Loucy (cell line): ENCODE measurements around the gene SLC22A3.

Experiments
- H2AFZ ChIP-seq: fragments of 200-600 bp; sonication (generic); 2 replicates; pipeline ENCODE4 v1.6.0; 2016; ENCODE audit warnings: antibody characterized with exemption, mild to moderate bottlenecking, low read length, moderate library complexity
- H3F3A ChIP-seq: fragments of 200-600 bp; 2 replicates; pipeline ENCODE4 v1.6.0; 2016; ENCODE audit warnings: antibody characterized with exemption, low read depth, mild to moderate bottlenecking
- H3K27me3 ChIP-seq: fragments of 200-600 bp; sonication (generic); 2 replicates; pipeline ENCODE4 v1.6.1; 2014; ENCODE audit warnings: low read length, mild to moderate bottlenecking; ENCODE audit not compliant: insufficient read depth, poor library complexity, severe bottlenecking
- H3K36me3 ChIP-seq: fragments of 200-600 bp; sonication (generic); 2 replicates; pipeline ENCODE4 v1.6.1; 2016; ENCODE audit warnings: low read length; ENCODE audit not compliant: insufficient read depth
- H3K4me1 ChIP-seq: fragments of 200-600 bp; sonication (generic); 2 replicates; pipeline ENCODE4 v1.5.1; 2014; ENCODE audit warnings: low read length, mild to moderate bottlenecking; ENCODE audit not compliant: insufficient read depth, poor library complexity, severe bottlenecking
- H3K4me2 ChIP-seq: fragments of 200-600 bp; sonication (generic); 2 replicates; pipeline ENCODE4 v1.6.0; 2014; ENCODE audit warnings: antibody characterized with exemption, low read length, low read depth, mild to moderate bottlenecking; ENCODE audit not compliant: poor library complexity, severe bottlenecking
- H3K4me3 ChIP-seq: fragments of 200-600 bp; sonication (generic); 2 replicates; pipeline ENCODE4 v1.5.1; 2014; ENCODE audit warnings: low read length, mild to moderate bottlenecking, mixed read lengths; ENCODE audit not compliant: poor library complexity, severe bottlenecking
- H3K79me2 ChIP-seq: fragments of 200-600 bp; sonication (generic); 2 replicates; pipeline ENCODE4 v1.6.1; 2014; ENCODE audit warnings: low read length; ENCODE audit not compliant: insufficient read depth
- H3K9ac ChIP-seq: fragments of 200-600 bp; sonication (generic); 2 replicates; pipeline ENCODE4 v1.6.0; 2014; ENCODE audit warnings: mild to moderate bottlenecking, low read depth, low read length, moderate library complexity; ENCODE audit not compliant: poor library complexity, severe bottlenecking
- H3K9me2 ChIP-seq: fragments of 200-600 bp; sonication (generic); replicated peaks from 2 replicates; pipeline ENCODE4 v1.6.1; 2016; ENCODE audit warnings: low read depth, low read length, mixed read lengths
- H3K9me3 ChIP-seq: fragments of 200-600 bp; sonication (generic); 2 replicates; pipeline ENCODE4 v1.6.1; 2014; ENCODE audit warnings: mild to moderate bottlenecking, antibody characterized with exemption, low read length, low read depth; ENCODE audit not compliant: insufficient read depth
- H4K20me1 ChIP-seq: fragments of 200-600 bp; sonication (generic); 2 replicates; pipeline ENCODE4 v1.6.0; 2014; ENCODE audit warnings: antibody characterized with exemption, low read length, mild to moderate bottlenecking; ENCODE audit not compliant: insufficient read depth, poor library complexity, severe bottlenecking
- CTCF ChIP-seq: fragments of 200-600 bp; sonication (generic); conservative IDR thresholded peaks from 2 replicates; pipeline ENCODE4 v1.5.1; 2014; ENCODE audit warnings: mild to moderate bottlenecking, antibody characterized with exemption, low read length
- EZH2phosphoT487 ChIP-seq: fragments of 200-600 bp; IDR thresholded peaks from 2 replicates; pipeline ENCODE4 v1.6.1; 2018; ENCODE audit warnings: antibody characterized with exemption, mild to moderate bottlenecking, moderate library complexity, borderline replicate concordance

The SLC22A3 gene

GRCh38 chr6:160305926-160306713 lies 42.1 kb upstream of the SLC22A3 start:
- Histone ChIP-seq H3K9me2 (no peaks in the 10 kb centered on the region), H4K20me1 (no peaks in the 10 kb centered on the region), H3K4me2 (no peak overlapping the region), H3K27me3 (no peaks in the 10 kb centered on the region), H3F3A (no peaks in the 10 kb centered on the region), H3K9me3 (0 out of 2 replicates have a peak, but pooled peaks cover 2% of the 10 kb centered on the region), H3K9ac (no peak overlapping the region), H3K4me1 (no peaks in the 10 kb centered on the region), H2AFZ (no peak overlapping the region), H3K79me2 (no peaks in the 10 kb centered on the region), H3K36me3 (no peaks in the 10 kb centered on the region), H3K4me3 (no peak overlapping the region)
- TF ChIP-seq CTCF, result no peak
- no peak for TF ChIP-seq EZH2phosphoT487

- TF ChIP-seq CTCF, result no peak
- no peak for TF ChIP-seq EZH2phosphoT487
- H4K20me1 ChIP-seq, result no peaks in the 10 kb centered on the region
- peaks cover 9% of the 10 kb centered on the region for H3K9me3 ChIP-seq
- no peaks in the 10 kb centered on the region for H3K27me3 ChIP-seq
- no peaks in the 10 kb centered on the region for H3K79me2 ChIP-seq
- no peaks in the 10 kb centered on the region for H3F3A ChIP-seq
- no peak overlapping the region for H2AFZ ChIP-seq
- H3K4me2 ChIP-seq, result no peak overlapping the region
- no peaks in the 10 kb centered on the region for H3K36me3 ChIP-seq
- H3K9me2 ChIP-seq, result no peaks in the 10 kb centered on the region
- no peak overlapping the region for H3K9ac ChIP-seq
- no peak overlapping the region for H3K4me3 ChIP-seq
- H3K4me1 ChIP-seq, result no peaks in the 10 kb centered on the region
Measured at GRCh38 chr6:160309718-160310117, 38.5 kb upstream of the SLC22A3 start.

- Histone ChIP-seq H3K36me3 (no peaks in the 10 kb centered on the region), H3K9ac (no peak overlapping the region), H3K4me1 (no peaks in the 10 kb centered on the region), H3K9me3 (peaks cover 9% of the 10 kb centered on the region), H2AFZ (no peak overlapping the region), H3F3A (no peaks in the 10 kb centered on the region), H3K4me3 (no peak overlapping the region), H3K9me2 (no peaks in the 10 kb centered on the region), H3K27me3 (no peaks in the 10 kb centered on the region), H3K79me2 (no peaks in the 10 kb centered on the region), H3K4me2 (no peak overlapping the region), H4K20me1 (no peaks in the 10 kb centered on the region)
- TF ChIP-seq EZH2phosphoT487, result no peak
- TF ChIP-seq CTCF, result no peak
Measured at GRCh38 chr6:160312900-160313299, 35.3 kb upstream of the SLC22A3 start.
